Transverse colon (tissue), 4 donors: ENCODE measurements around the gene GOLM1.

Experiments used
- CTCF ChIP-seq, 5 experiments: fragments of 200-600 bp in 3 of 5; fragments of 450-650 bp in 2 of 5; sonication (generic) in 3 of 5; IDR thresholded peaks; 1 replicate in 2 of 5; 2 replicates in 3 of 5; pipeline ENCODE4 v1.5.1; 2016 to 2017; ENCODE audit warnings: antibody characterized with exemption in 5 of 5, inconsistent platforms in 3 of 5, mild to moderate bottlenecking in 2 of 5, moderate library complexity in 1 of 5
- POLR2A ChIP-seq: fragments of 450-650 bp; IDR thresholded peaks from one replicate; pipeline ENCODE4 v1.6.1; 2016; ENCODE audit warnings: antibody characterized with exemption, mild to moderate bottlenecking, moderate library complexity
- POLR2AphosphoS5 ChIP-seq, 3 donors: sonication (generic); formaldehyde crosslinking; IDR thresholded peaks; one replicate each; pipeline ENCODE4 v1.6.1; 2016; ENCODE audit warnings: antibody characterized with exemption in 3 of 3

GRCh38 chr9:86082870-86083269 is 16.5 kb downstream of the GOLM1 start:
- TF ChIP-seq CTCF (IDR thresholded peaks at IDR 0.05) = no peak
- TF ChIP-seq POLR2A = no peak
- no peak for TF ChIP-seq POLR2AphosphoS5 (IDR thresholded peaks at IDR 0.05)
